ENCODE measurements around the gene ATG9A.

The ATG9A gene

DNA sequence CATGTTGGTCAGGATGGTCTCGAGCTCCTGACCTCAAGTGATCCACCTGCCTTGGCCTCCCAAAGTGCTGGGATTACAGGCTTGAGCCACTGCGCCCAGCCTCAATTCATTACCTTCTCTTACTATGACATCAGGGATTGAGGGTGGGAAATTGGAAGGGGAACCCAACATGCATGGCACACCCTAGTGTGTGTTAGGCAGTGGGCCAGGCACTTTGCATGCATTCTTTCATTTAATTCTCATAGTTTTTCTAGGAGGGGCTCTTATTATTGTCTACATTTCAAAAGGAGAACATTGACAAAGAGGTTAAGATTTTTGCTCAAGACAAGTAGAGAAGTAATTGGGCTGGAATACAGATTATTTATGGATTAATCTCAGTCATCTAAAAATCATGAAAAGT is 38.9 kb upstream of the ATG9A start:
- no peaks in the 10 kb centered on the region for H3K4me1 ChIP-seq (ENCODE audit: control insufficient read depth, insufficient read depth, low read length)
- ChIA-PET POLR2A (no interaction called here), CTCF (interaction anchor here (4.9 kb wide), 1 partner anchor 8 kb away, joined by 34 read pairs; no protein-coding TSS in a partner anchor)
- H3K36me3 ChIP-seq (ENCODE audit: control insufficient read depth in 2 of 2, insufficient read depth in 1 of 2, low read length in 2 of 2): no peaks in the 10 kb centered on the region
- no peak overlapping the region for H3K27ac ChIP-seq (ENCODE audit: extremely low read depth, low read depth, low read length)
- H3K4me3 ChIP-seq (ENCODE audit: low read depth, low read length): no peak overlapping the region
- TF ChIP-seq ZNF654 (tag by site-specific recombination; IDR thresholded peaks at IDR 0.05; ENCODE audit: low read depth) (no peak), ZNF211 (tag by site-specific recombination; IDR thresholded peaks at IDR 0.05; ENCODE audit: low read depth) (no peak), ZNF549 (tag by site-specific recombination; IDR thresholded peaks at IDR 0.05) (no peak), ZNF266 (tag by site-specific recombination; IDR thresholded peaks at IDR 0.05; ENCODE audit: low read depth) (no peak), ZNF670 (tag by site-specific recombination; IDR thresholded peaks at IDR 0.05; ENCODE audit: low read depth) (no peak), ZNF707 (tag by site-specific recombination; IDR thresholded peaks at IDR 0.05) (no peak), ZNF394 (tag by site-specific recombination; IDR thresholded peaks at IDR 0.05; ENCODE audit: borderline replicate concordance) (no peak), ZNF677 (tag by site-specific recombination; IDR thresholded peaks at IDR 0.05) (no peak), ZNF561 (tag by site-specific recombination; IDR thresholded peaks at IDR 0.05; ENCODE audit: borderline replicate concordance) (no peak)
- no peaks in the 10 kb centered on the region for H3K9me3 ChIP-seq (ENCODE audit: control insufficient read depth, insufficient read depth, low read depth, low read length)

DNA sequence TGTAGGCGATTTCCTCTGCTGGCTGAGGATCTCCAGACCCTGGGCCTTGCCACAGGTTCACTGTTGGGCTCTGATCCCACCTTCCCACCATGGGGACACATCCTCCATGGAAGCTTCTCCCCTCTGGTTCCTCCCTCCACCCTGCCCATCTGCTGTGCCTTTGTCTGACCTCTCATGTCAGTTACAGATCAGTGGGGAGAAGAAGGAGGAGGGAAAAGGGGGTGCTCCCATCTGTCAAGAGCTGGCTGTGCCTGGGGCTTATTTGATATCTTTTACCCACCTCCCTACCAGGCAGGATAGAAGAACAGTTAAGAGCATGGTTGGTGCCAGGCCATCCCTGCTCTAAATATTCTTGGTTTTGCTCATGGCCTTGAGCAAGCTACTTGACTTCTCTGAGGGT is 37.5 kb upstream of the ATG9A start:
- no peaks in the 10 kb centered on the region for H3K4me1 ChIP-seq (ENCODE audit: control insufficient read depth, insufficient read depth, low read length)
- no peaks in the 10 kb centered on the region for H3K36me3 ChIP-seq (ENCODE audit: control insufficient read depth in 2 of 2, insufficient read depth in 1 of 2, low read length in 2 of 2)
- POLR2A ChIA-PET: no interaction called here
- no peak for TF ChIP-seq MEIS1 (CRISPR knock-in tag; IDR thresholded peaks at IDR 0.05; ENCODE audit: borderline replicate concordance)
- no peak for TF ChIP-seq MZF1 (tag by site-specific recombination; IDR thresholded peaks at IDR 0.05; ENCODE audit: borderline replicate concordance)
- TF ChIP-seq WT1 (tag by site-specific recombination; IDR thresholded peaks at IDR 0.05): no peak
- TF ChIP-seq, protein P1, sequence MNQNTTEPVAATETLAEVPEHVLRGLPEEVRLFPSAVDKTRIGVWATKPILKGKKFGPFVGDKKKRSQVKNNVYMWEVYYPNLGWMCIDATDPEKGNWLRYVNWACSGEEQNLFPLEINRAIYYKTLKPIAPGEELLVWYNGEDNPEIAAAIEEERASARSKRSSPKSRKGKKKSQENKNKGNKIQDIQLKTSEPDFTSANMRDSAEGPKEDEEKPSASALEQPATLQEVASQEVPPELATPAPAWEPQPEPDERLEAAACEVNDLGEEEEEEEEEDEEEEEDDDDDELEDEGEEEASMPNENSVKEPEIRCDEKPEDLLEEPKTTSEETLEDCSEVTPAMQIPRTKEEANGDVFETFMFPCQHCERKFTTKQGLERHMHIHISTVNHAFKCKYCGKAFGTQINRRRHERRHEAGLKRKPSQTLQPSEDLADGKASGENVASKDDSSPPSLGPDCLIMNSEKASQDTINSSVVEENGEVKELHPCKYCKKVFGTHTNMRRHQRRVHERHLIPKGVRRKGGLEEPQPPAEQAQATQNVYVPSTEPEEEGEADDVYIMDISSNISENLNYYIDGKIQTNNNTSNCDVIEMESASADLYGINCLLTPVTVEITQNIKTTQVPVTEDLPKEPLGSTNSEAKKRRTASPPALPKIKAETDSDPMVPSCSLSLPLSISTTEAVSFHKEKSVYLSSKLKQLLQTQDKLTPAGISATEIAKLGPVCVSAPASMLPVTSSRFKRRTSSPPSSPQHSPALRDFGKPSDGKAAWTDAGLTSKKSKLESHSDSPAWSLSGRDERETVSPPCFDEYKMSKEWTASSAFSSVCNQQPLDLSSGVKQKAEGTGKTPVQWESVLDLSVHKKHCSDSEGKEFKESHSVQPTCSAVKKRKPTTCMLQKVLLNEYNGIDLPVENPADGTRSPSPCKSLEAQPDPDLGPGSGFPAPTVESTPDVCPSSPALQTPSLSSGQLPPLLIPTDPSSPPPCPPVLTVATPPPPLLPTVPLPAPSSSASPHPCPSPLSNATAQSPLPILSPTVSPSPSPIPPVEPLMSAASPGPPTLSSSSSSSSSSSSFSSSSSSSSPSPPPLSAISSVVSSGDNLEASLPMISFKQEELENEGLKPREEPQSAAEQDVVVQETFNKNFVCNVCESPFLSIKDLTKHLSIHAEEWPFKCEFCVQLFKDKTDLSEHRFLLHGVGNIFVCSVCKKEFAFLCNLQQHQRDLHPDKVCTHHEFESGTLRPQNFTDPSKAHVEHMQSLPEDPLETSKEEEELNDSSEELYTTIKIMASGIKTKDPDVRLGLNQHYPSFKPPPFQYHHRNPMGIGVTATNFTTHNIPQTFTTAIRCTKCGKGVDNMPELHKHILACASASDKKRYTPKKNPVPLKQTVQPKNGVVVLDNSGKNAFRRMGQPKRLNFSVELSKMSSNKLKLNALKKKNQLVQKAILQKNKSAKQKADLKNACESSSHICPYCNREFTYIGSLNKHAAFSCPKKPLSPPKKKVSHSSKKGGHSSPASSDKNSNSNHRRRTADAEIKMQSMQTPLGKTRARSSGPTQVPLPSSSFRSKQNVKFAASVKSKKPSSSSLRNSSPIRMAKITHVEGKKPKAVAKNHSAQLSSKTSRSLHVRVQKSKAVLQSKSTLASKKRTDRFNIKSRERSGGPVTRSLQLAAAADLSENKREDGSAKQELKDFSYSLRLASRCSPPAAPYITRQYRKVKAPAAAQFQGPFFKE (tag by site-specific recombination; IDR thresholded peaks at IDR 0.05; ENCODE audit: borderline replicate concordance): no peak
- no peak for TF ChIP-seq ZNF76 (tag by site-specific recombination; IDR thresholded peaks at IDR 0.05; ENCODE audit: borderline replicate concordance, low read depth)
- TF ChIP-seq SP7 (tag by site-specific recombination; IDR thresholded peaks at IDR 0.05): no peak
- no peak overlapping the region for H3K4me3 ChIP-seq (ENCODE audit: low read depth, low read length)
- no peak overlapping the region for H3K27ac ChIP-seq (ENCODE audit: extremely low read depth, low read depth, low read length)
- CTCF ChIA-PET: interaction anchor here (0.6 to 4.9 kb wide), 4 partner anchors 9 to 287 kb away, joined by 3 to 34 read pairs (median 4); no protein-coding TSS in a partner anchor
- no peaks in the 10 kb centered on the region for H3K9me3 ChIP-seq (ENCODE audit: control insufficient read depth, insufficient read depth, low read depth, low read length)

DNA sequence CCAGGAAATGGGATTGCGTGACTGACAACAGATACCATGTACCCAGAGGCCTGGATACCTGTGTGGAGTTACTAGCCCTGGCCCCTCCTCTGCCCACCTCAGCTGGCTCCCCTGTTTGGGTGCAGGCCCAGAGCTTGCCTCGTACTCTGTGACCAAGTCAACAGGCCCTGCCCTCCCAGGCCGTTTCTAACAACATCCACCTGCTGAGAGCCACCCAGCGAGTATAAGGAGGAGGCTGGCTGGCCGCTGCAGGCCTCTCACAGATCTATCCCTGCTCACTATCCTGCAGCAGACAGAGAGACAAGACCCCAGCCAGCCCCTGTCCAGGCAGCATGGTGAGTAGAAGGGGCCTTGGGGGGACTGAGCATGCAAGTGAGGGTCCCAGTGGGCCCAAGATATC is 36.8 kb upstream of the ATG9A start:
- Histone ChIP-seq H3K4me1 (ENCODE audit: control insufficient read depth, insufficient read depth, low read length) (no peaks in the 10 kb centered on the region; the same call in 1 of the 2 replicates), H3K27ac (ENCODE audit: extremely low read depth, low read depth, low read length) (no peak overlapping the region), H3K36me3 (ENCODE audit: control insufficient read depth in 2 of 2, insufficient read depth in 1 of 2, low read length in 2 of 2) (no peaks in the 10 kb centered on the region), H3K4me3 (ENCODE audit: low read depth, low read length) (no peak overlapping the region), H3K9me3 (ENCODE audit: control insufficient read depth, insufficient read depth, low read depth, low read length) (no peaks in the 10 kb centered on the region)
- POLR2A ChIA-PET: no interaction called here
- CTCF ChIA-PET: interaction anchor here (0.7 to 4.9 kb wide), 4 partner anchors 10 to 29 kb away, joined by 3 to 34 read pairs (median 4); no protein-coding TSS in a partner anchor
- no peak for TF ChIP-seq FEZF1 (tag by site-specific recombination; IDR thresholded peaks at IDR 0.05)
- TF ChIP-seq SALL2 (tag by site-specific recombination; IDR thresholded peaks at IDR 0.05; ENCODE audit: borderline replicate concordance): no peak
- no peak for TF ChIP-seq ZNF701 (tag by site-specific recombination; IDR thresholded peaks at IDR 0.05)
- TF ChIP-seq, protein P2, sequence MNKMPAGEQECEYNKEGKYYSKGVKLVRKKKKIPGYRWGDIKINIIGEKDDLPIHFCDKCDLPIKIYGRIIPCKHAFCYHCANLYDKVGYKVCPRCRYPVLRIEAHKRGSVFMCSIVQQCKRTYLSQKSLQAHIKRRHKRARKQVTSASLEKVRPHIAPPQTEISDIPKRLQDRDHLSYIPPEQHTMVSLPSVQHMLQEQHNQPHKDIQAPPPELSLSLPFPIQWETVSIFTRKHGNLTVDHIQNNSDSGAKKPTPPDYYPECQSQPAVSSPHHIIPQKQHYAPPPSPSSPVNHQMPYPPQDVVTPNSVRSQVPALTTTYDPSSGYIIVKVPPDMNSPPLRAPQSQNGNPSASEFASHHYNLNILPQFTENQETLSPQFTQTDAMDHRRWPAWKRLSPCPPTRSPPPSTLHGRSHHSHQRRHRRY (tag by site-specific recombination; IDR thresholded peaks at IDR 0.05): no peak
- TF ChIP-seq ZNF169 (tag by site-specific recombination; IDR thresholded peaks at IDR 0.05): no peak
- no peak for TF ChIP-seq ZSCAN30 (tag by site-specific recombination; IDR thresholded peaks at IDR 0.05)
- no peak for TF ChIP-seq BCL11A (tag by site-specific recombination; IDR thresholded peaks at IDR 0.05; ENCODE audit: low read depth)
- TF ChIP-seq, protein P3, sequence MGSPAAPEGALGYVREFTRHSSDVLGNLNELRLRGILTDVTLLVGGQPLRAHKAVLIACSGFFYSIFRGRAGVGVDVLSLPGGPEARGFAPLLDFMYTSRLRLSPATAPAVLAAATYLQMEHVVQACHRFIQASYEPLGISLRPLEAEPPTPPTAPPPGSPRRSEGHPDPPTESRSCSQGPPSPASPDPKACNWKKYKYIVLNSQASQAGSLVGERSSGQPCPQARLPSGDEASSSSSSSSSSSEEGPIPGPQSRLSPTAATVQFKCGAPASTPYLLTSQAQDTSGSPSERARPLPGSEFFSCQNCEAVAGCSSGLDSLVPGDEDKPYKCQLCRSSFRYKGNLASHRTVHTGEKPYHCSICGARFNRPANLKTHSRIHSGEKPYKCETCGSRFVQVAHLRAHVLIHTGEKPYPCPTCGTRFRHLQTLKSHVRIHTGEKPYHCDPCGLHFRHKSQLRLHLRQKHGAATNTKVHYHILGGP (tag by site-specific recombination; IDR thresholded peaks at IDR 0.05): no peak
- TF ChIP-seq, protein P4, sequence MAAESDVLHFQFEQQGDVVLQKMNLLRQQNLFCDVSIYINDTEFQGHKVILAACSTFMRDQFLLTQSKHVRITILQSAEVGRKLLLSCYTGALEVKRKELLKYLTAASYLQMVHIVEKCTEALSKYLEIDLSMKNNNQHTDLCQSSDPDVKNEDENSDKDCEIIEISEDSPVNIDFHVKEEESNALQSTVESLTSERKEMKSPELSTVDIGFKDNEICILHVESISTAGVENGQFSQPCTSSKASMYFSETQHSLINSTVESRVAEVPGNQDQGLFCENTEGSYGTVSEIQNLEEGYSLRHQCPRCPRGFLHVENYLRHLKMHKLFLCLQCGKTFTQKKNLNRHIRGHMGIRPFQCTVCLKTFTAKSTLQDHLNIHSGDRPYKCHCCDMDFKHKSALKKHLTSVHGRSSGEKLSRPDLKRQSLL (tag by site-specific recombination; IDR thresholded peaks at IDR 0.05): no peak

Measured in HEK293 (cell line).